H1 (cell line): ENCODE data around the gene ZNG1B. TPM values are rescaled to one million over a fixed set of nuclear protein-coding genes. Genes with fewer than 3 reads are reported as not detected.

ENCODE experiments used
- ASH2L ChIP-seq: fragments of 200-600, 300-600 bp; sonication (generic); IDR thresholded peaks from one replicate; pipeline ENCODE4 v1.7.1; 2017; ENCODE audit warnings: low read length
- BACH1 ChIP-seq: IDR thresholded peaks from 2 replicates; pipeline ENCODE4 v1.6.1; 2012; ENCODE audit warnings: low read length, improper control_type of control experiment
- CHD2 ChIP-seq: IDR thresholded peaks from 2 replicates; pipeline ENCODE4 v1.6.1; 2012; ENCODE audit warnings: low read length, improper control_type of control experiment
- NRF1 ChIP-seq: IDR thresholded peaks from 2 replicates; pipeline ENCODE4 v1.6.1; 2011; ENCODE audit warnings: mild to moderate bottlenecking, low read depth, low read length, improper control_type of control experiment
- PHF8 ChIP-seq: fragments of 200-600 bp; sonication (generic); conservative IDR thresholded peaks from 2 replicates; pipeline ENCODE4 v1.7.1; 2012; ENCODE audit warnings: low read depth, mild to moderate bottlenecking, inconsistent platforms, low read length, moderate library complexity
- POLR2A ChIP-seq, 2 experiments: IDR thresholded peaks; 1 replicate in 1 of 2; 2 replicates in 1 of 2; pipeline ENCODE4 v1.6.1; 2011; ENCODE audit warnings: low read depth in 2 of 2, low read length in 2 of 2, mild to moderate bottlenecking in 2 of 2; ENCODE audit errors: control extremely low read depth in 1 of 2
- RAD21 ChIP-seq, 2 experiments: IDR thresholded peaks in 1 of 2; conservative IDR thresholded peaks in 1 of 2; 2 replicates each; pipeline ENCODE4 v1.6.1; 2011; ENCODE audit warnings: low read depth in 2 of 2, low read length in 2 of 2, improper control_type of control experiment in 1 of 2, inconsistent platforms in 1 of 2, mild to moderate bottlenecking in 1 of 2, moderate library complexity in 1 of 2
- SAP30 ChIP-seq: fragments of 300-600 bp; sonication (generic); IDR thresholded peaks from 2 replicates; pipeline ENCODE4 v1.7.1; 2012; ENCODE audit warnings: low read length, moderate library complexity, mild to moderate bottlenecking, inconsistent platforms; ENCODE audit not compliant: insufficient read depth, insufficient replicate concordance
- TEAD4 ChIP-seq: IDR thresholded peaks from 2 replicates; pipeline ENCODE4 v1.6.1; 2012; ENCODE audit warnings: low read depth, low read length, inconsistent platforms, mixed read lengths
- YY1 ChIP-seq: IDR thresholded peaks from 2 replicates; pipeline ENCODE4 v1.6.1; 2011; ENCODE audit warnings: low read depth, mild to moderate bottlenecking, low read length
- polyA plus RNA-seq, 7 experiments: library from polyadenylated mRNA; depleted of rRNA in 3 of 7; stranded (reverse) in 5 of 7; unstranded in 2 of 7; fragments of >200 nt in 5 of 7; fragments of 200-250 nt in 2 of 7; gene quantifications; 1 replicate in 5 of 7; 2 replicates in 1 of 7; 4 replicates in 1 of 7; pipeline versions ENCODE4 v1.2.1 to v1.2.3, GENCODE V29; 2011 to 2013; ENCODE audit warnings: missing spikeins in 2 of 7, mixed read lengths in 2 of 7
- total RNA-seq: library from RNA; stranded (reverse); fragmentation: NEBNext Ultra II Directional; extraction: Animal tissue kit (Norgen Biotek cat#: 25700); gene quantifications from 2 replicates; pipeline ENCODE4 v1.2.1, GENCODE V29; 2021

Gene ZNG1B
- total and polyA plus RNA-seq, 2 of the 8 experiments (the other 6 are each of a cell fraction or from before 2014, with no cell fraction given): 12.8 to 32.7 TPM

DNA sequence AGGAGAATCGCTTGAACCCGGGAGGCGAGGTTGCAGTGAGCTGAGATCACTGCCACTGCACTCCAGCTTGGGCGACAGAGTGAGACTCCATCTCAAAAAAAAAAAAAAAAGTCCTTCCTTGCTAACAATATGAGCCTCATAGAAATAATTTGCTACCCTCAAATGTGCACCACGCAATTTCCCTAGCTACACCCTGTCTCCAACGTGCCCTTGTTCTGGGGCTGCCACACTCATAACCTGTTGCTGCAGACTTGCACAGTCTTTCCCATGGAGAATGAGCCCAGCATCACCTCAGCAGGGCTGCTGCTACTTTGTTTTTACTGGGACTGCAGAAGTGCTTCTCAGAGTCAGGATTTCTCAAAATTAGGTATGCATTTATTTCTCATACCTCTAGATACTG, 46.4 kb upstream of the ZNG1B start (continued):
- TF ChIP-seq ASH2L: no peak
- no peak for TF ChIP-seq CHD2
- TF ChIP-seq PHF8: no peak
- TF ChIP-seq POLR2A (IDR thresholded peaks at IDR 0.05; ENCODE audit: control extremely low read depth in 1 of 2, low read depth in 2 of 2, low read length in 2 of 2): no peak
- TF ChIP-seq BACH1: no peak
- no peak for TF ChIP-seq SAP30
- TF ChIP-seq TEAD4: no peak
- no peak for TF ChIP-seq NRF1
- no peak for TF ChIP-seq RAD21 (IDR thresholded peaks at IDR 0.05 in 1 of 2, conservative IDR thresholded peaks at IDR 0.05 in 1 of 2; ENCODE audit: low read depth in 2 of 2, low read length in 2 of 2)
- no peak for TF ChIP-seq YY1
- TF ChIP-seq, all 59 proteins: peak for 0
